HepG2 (cell line): ENCODE data around the gene SHCBP1L. TPM values are rescaled to one million over a fixed set of nuclear protein-coding genes. Genes with fewer than 3 reads are reported as not detected.

ENCODE experiments used
- ATAC-seq: fragments of 200-7000 bp; cut with Tn5 transposase; 3 replicates; pipeline ENCODE4 v1.9.1; 2020; ENCODE audit warnings: mild to moderate bottlenecking, moderate library complexity
- BruUV-seq: library from RNA; stranded (reverse); fragments of 400-500 nt; replicated peaks from 2 replicates; lab custom pipeline; 2021; lab: Mats Ljungman, UMichigan
- CTCF ChIA-PET: fragments of 300-600 bp; formaldehyde crosslinking; extraction: SDS; loops from one replicate; lab custom pipeline; 2021; ENCODE audit warnings: low total read pairs, inconsistent platforms, low intra/inter-chr PET ratio; lab: Yijun Ruan, JAX
- POLR2A ChIA-PET: fragments of 350-600 bp; sonication (Branson Sonifier 250); formaldehyde crosslinking; loops from one replicate; lab custom pipeline; 2020; ENCODE audit warnings: antibody characterized with exemption, inconsistent platforms; lab: Yijun Ruan, JAX
- DNase-seq: peaks from one replicate; pipeline ENCODE4 v3.0.0-alpha.2; 2015; ENCODE audit warnings: low spot score
- FAIRE-seq: peaks from 3 replicates; lab custom pipeline; 2011; peaks lifted over from hg19 to GRCh38; lab: Jason Lieb, UNC
- H2AFZ ChIP-seq: one replicate; pipeline ENCODE4 v1.6.1; 2011; ENCODE audit warnings: low read length, inconsistent platforms
- H3K27ac ChIP-seq: fragments of 300-600 bp; 3 replicates; pipeline ENCODE4 v1.8.0; 2011; ENCODE audit warnings: mixed run types, mild to moderate bottlenecking, mixed read lengths, low read length, inconsistent platforms; ENCODE audit not compliant: insufficient read depth; ENCODE audit errors: extremely low read length
- H3K27me3 ChIP-seq, 2 experiments: fragments of 200-600 bp in 1 of 2; 2 replicates in 1 of 2; 3 replicates in 1 of 2; pipeline versions ENCODE4 v1.6.0 to v1.8.0; 2011; ENCODE audit warnings: low read length in 2 of 2, mild to moderate bottlenecking in 2 of 2, moderate library complexity in 2 of 2, inconsistent platforms in 1 of 2; ENCODE audit not compliant: insufficient read depth in 2 of 2, control insufficient read depth in 1 of 2
- H3K36me3 ChIP-seq, 2 experiments: fragments of 200-600 bp in 1 of 2; replicated peaks in 1 of 2; 2 replicates in 1 of 2; 3 replicates in 1 of 2; pipeline versions ENCODE4 v1.5.1 to v1.8.0; 2011; ENCODE audit warnings: low read length in 2 of 2, inconsistent platforms in 1 of 2; ENCODE audit not compliant: insufficient read depth in 2 of 2, control insufficient read depth in 1 of 2
- H3K4me1 ChIP-seq: 2 replicates; pipeline ENCODE4 v1.5.1; 2012; ENCODE audit warnings: low read length, inconsistent platforms; ENCODE audit not compliant: insufficient read depth
- H3K4me2 ChIP-seq: 2 replicates; pipeline ENCODE4 v1.6.0; 2011; ENCODE audit warnings: low read depth, low read length, inconsistent platforms
- H3K4me3 ChIP-seq, 3 experiments: fragments of 200-600 bp in 1 of 3; sonication (generic), shearing (Covaris generic) in 1 of 3; replicated peaks in 1 of 3; 2 replicates each; pipeline ENCODE4 v1.5.1; 2011 to 2016; ENCODE audit warnings: low read length in 3 of 3, inconsistent platforms in 2 of 3, low read depth in 2 of 3, mild to moderate bottlenecking in 2 of 3, control low read depth in 1 of 3, mixed read lengths in 1 of 3; ENCODE audit not compliant: insufficient read depth in 1 of 3
- H3K79me2 ChIP-seq: one replicate; pipeline ENCODE4 v1.6.1; 2011; ENCODE audit warnings: low read length, inconsistent platforms; ENCODE audit not compliant: insufficient read depth
- H3K9ac ChIP-seq: 2 replicates; pipeline ENCODE4 v1.6.0; 2011; ENCODE audit warnings: mild to moderate bottlenecking, low read depth, low read length, inconsistent platforms; ENCODE audit not compliant: insufficient read depth
- H3K9me3 ChIP-seq: 2 replicates; pipeline ENCODE4 v1.5.1; 2012; ENCODE audit warnings: mild to moderate bottlenecking, low read length
- H4K20me1 ChIP-seq: 2 replicates; pipeline ENCODE4 v1.6.0; 2011; ENCODE audit warnings: inconsistent platforms, mild to moderate bottlenecking, low read length, moderate library complexity; ENCODE audit not compliant: insufficient read depth
- E2F1 ChIP-seq: sonication (generic); formaldehyde crosslinking; IDR thresholded peaks from 2 replicates; pipeline ENCODE4 v1.5.0; 2020; ENCODE audit warnings: missing genetic modification reagents
- KAT7 ChIP-seq: IDR thresholded peaks from 2 replicates; pipeline ENCODE4 v1.6.1; 2018; ENCODE audit warnings: borderline replicate concordance, missing compliant biosample characterization
- KDM5B ChIP-seq: sonication (generic); formaldehyde crosslinking; IDR thresholded peaks from 2 replicates; pipeline ENCODE4 v1.4.0; 2020; ENCODE audit warnings: missing genetic modification reagents, mild to moderate bottlenecking, borderline replicate concordance
- RFXAP ChIP-seq: sonication (generic); formaldehyde crosslinking; IDR thresholded peaks from 2 replicates; pipeline ENCODE4 v1.4.0; 2020; ENCODE audit warnings: missing genetic modification reagents, borderline replicate concordance
- SAP130 ChIP-seq: IDR thresholded peaks from 2 replicates; pipeline ENCODE4 v1.6.1; 2016; ENCODE audit warnings: low read depth
- SNAPC4 ChIP-seq: sonication (generic); formaldehyde crosslinking; IDR thresholded peaks from 2 replicates; pipeline ENCODE4 v1.4.0; 2020; ENCODE audit warnings: mild to moderate bottlenecking, missing genetic modification reagents
- ZNF101 ChIP-seq: sonication (generic); formaldehyde crosslinking; IDR thresholded peaks from 2 replicates; pipeline ENCODE4 v1.4.0; 2020; ENCODE audit warnings: mild to moderate bottlenecking, low read depth, missing genetic modification reagents, borderline replicate concordance
- ZNF280D ChIP-seq: sonication (generic); formaldehyde crosslinking; IDR thresholded peaks from 2 replicates; pipeline ENCODE4 v1.5.1; 2020; ENCODE audit warnings: mild to moderate bottlenecking, missing genetic modification reagents
- ZNF660 ChIP-seq: sonication (generic); formaldehyde crosslinking; IDR thresholded peaks from 2 replicates; pipeline ENCODE4 v1.5.1; 2020; ENCODE audit warnings: mild to moderate bottlenecking, low read depth, missing genetic modification reagents, borderline replicate concordance
- ZNF670 ChIP-seq: sonication (generic); formaldehyde crosslinking; IDR thresholded peaks from 2 replicates; pipeline ENCODE4 v1.8.0; 2022; ENCODE audit warnings: mild to moderate bottlenecking, missing genetic modification reagents, borderline replicate concordance
- ZNF790 ChIP-seq: sonication (generic); formaldehyde crosslinking; IDR thresholded peaks from 2 replicates; pipeline ENCODE4 v1.8.0; 2022; ENCODE audit warnings: missing genetic modification reagents, mild to moderate bottlenecking, borderline replicate concordance
- whole genome bisulfite sequencing: methylation state at CpG from one replicate; pipeline ENCODE4 v1.1.6; 2017; ENCODE audit warnings: low lambda C conversion rate; 5-methylcytosine and 5-hydroxymethylcytosine counted together
- in situ Hi-C: cut with HindIII; loops from 2 replicates; pipeline ENCODE4 v1.10.0; 2017; ENCODE audit warnings: low pct_unique_long_range_greater_than_20kb; ENCODE audit not compliant: extremely low pct_ligation_motif_present
- intact Hi-C: fragments of 100-400 bp; cut with micrococcal nuclease; formaldehyde crosslinking; loops from one replicate; pipeline ENCODE4 v1.10.0; 2022; ENCODE audit not compliant: unreplicated experiment
- polyA plus RNA-seq, 8 experiments: library from polyadenylated mRNA; depleted of rRNA in 3 of 8; stranded (reverse) in 7 of 8; unstranded in 1 of 8; fragments of >200 nt; fragmentation: Illumina TruSeq in 4 of 8; extraction: Trizol in 4 of 8; gene quantifications; 2 replicates each; pipeline versions ENCODE4 v1.2.1 to v1.2.3, GENCODE V29; 2011 to 2016; ENCODE audit warnings: low read depth in 4 of 8, missing spikeins in 1 of 8, mixed read lengths in 1 of 8; ENCODE audit not compliant: insufficient read depth in 1 of 8
- total RNA-seq, 5 experiments: library from RNA; depleted of rRNA; stranded (reverse); fragments of >200 nt; fragmentation: Illumina TruSeq; extraction: Trizol; gene quantifications; 2 replicates each; pipeline ENCODE4 v1.2.3, GENCODE V29; 2016; ENCODE audit warnings: low read depth in 1 of 5

SHCBP1L gene
- total and polyA plus RNA-seq, 2 of the 13 experiments (the other 11 are each of a cell fraction or from before 2014, with no cell fraction given), result not detected

- TF ChIP-seq ZNF670 (CRISPR knock-in tag) (no peak), ZNF101 (CRISPR knock-in tag) (no peak), ZNF660 (no peak), KAT7 (CRISPR knock-in tag) (no peak), ZNF790 (no peak)
Measured at GRCh38 chr1:182955596-182956588, 2.9 kb upstream of the SHCBP1L start (continued).

- Histone ChIP-seq H3K4me1 (no peaks in the 10 kb centered on the region), H3K4me3 (no peak overlapping the region), H3K9ac (no peak overlapping the region), H3K79me2 (no peaks in the 10 kb centered on the region), H3K27ac (no peak overlapping the region), H4K20me1 (no peaks in the 10 kb centered on the region), H3K36me3 (no peaks in the 10 kb centered on the region), H3K4me2 (no peak overlapping the region), H3K27me3 (peaks cover 0 to 4% of the 10 kb centered on the region in 2 experiments; a peak in 1 of 5 replicates), H3K9me3 (no peaks in the 10 kb centered on the region), H2AFZ (no peak overlapping the region)
- WGBS, result 31% methylated on average over 3 of the region's 3 CpGs
- intact Hi-C loops, result no loop called here
- ChIA-PET CTCF (no interaction called here), POLR2A (no interaction called here)
- BruUV-seq, result no TSS peak
- DNase-seq (no peak), FAIRE-seq (no peak), ATAC-seq (no peak)
- TF ChIP-seq SNAPC4 (CRISPR knock-in tag), result no peak
- no peak for TF ChIP-seq SAP130 (CRISPR knock-in tag)
- TF ChIP-seq KDM5B, result no peak
- no peak for TF ChIP-seq E2F1 (CRISPR knock-in tag)
- TF ChIP-seq ZNF280D (CRISPR knock-in tag), result no peak
- no peak for TF ChIP-seq RFXAP
- in situ Hi-C loops, result no loop called here
Measured at GRCh38 chr1:182953826-182954225, 860 bp upstream of the SHCBP1L start.
